NCI-H2029 treated with DMSO at 0.1 percent for 48 hours (cell line): ENCODE results near the gene CCDC177.
"Not testable (repeated sequence)": the region's sequence is repeated elsewhere in the genome, so short reads cannot be mapped to it uniquely, and the experiment has no call there.

Experiments used
- DNase-seq: peaks from one replicate; lab custom pipeline; 2025; lab: John Stamatoyannopoulos, UW

CCDC177 gene

GRCh38 chr14:69599431-69599830 lies 24.8 kb upstream of the CCDC177 start:
- not testable (repeated sequence) for DNase-seq

GRCh38 chr14:69595336-69595735 lies 20.7 kb upstream of the CCDC177 start:
- DNase-seq: no peak

- DNase-seq: no peak
Measured at GRCh38 chr14:69594846-69595245, 20.2 kb upstream of the CCDC177 start.

- no peak for DNase-seq
Measured at GRCh38 chr14:69593018-69593677, 18.5 kb upstream of the CCDC177 start.

GRCh38 chr14:69591317-69591716 lies 16.6 kb upstream of the CCDC177 start:
- DNase-seq: no peak

- no peak for DNase-seq
Measured at GRCh38 chr14:69587389-69587788, 12.7 kb upstream of the CCDC177 start.

GRCh38 chr14:69586404-69586803 lies 11.7 kb upstream of the CCDC177 start:
- DNase-seq: no peak

- DNase-seq: no peak
Measured at GRCh38 chr14:69584389-69584788, 9.7 kb upstream of the CCDC177 start.

- DNase-seq: no peak
Measured at GRCh38 chr14:69582829-69583228, 8.2 kb upstream of the CCDC177 start.

GRCh38 chr14:69582212-69582611 lies 7.5 kb upstream of the CCDC177 start:
- no peak for DNase-seq

- no peak for DNase-seq
Measured at GRCh38 chr14:69581316-69581935, 6.8 kb upstream of the CCDC177 start.

- DNase-seq: no peak
Measured at GRCh38 chr14:69580009-69580577, 5.4 kb upstream of the CCDC177 start.

- no peak for DNase-seq
Measured at GRCh38 chr14:69579476-69579875, 4.8 kb upstream of the CCDC177 start.

- no peak for DNase-seq
Measured at GRCh38 chr14:69574954-69575295, 254 bp upstream of the CCDC177 start.

GRCh38 chr14:69573831-69574262 lies 824 bp downstream of the CCDC177 start:
- no peak for DNase-seq

GRCh38 chr14:69573205-69573830 lies 1.4 kb downstream of the CCDC177 start:
- DNase-seq: no peak

- no peak for DNase-seq
Measured at GRCh38 chr14:69572841-69573135, 1.9 kb downstream of the CCDC177 start.

- peak; percentile 5 for DNase-seq
Measured at GRCh38 chr14:69572030-69572840, 2.4 kb downstream of the CCDC177 start.

GRCh38 chr14:69571449-69572029 lies 3.1 kb downstream of the CCDC177 start:
- DNase-seq: no peak

GRCh38 chr14:69570836-69571330 lies 3.8 kb downstream of the CCDC177 start:
- DNase-seq: no peak

- DNase-seq: no peak
Measured at GRCh38 chr14:69569859-69570258, 4.8 kb downstream of the CCDC177 start.

- DNase-seq: no peak
Measured at GRCh38 chr14:69567563-69567962, 7.1 kb downstream of the CCDC177 start.
